Left forelimb (tissue), 1 donor: ENCODE measurements around the gene UGT1A10.

Experiments used
- DNase-seq: peaks from one replicate; pipeline ENCODE4 v3.0.0-alpha.2; 2018; ENCODE audit warnings: low spot score

The UGT1A10 gene

DNA sequence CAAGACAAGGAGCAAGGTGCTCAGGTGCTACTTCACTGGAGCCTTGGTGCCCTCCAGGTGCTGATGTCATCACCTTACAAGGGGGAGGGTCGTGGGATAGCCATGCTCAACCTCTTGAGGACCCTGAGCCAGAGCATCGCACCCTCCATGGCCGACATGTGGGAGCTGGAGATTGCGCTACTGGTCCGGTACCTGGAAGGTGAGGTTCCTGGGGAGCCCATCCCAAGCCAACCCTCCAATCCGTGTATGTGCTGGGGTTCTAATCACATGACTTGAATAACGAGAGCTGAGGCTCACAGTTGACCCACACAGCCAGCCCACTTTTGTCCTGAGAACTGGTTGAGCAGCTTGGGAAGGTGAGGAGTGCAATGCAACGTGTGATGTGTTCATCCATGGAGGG lies 167.7 kb downstream of the UGT1A10 start:
- peak; percentile 45 for DNase-seq

DNA sequence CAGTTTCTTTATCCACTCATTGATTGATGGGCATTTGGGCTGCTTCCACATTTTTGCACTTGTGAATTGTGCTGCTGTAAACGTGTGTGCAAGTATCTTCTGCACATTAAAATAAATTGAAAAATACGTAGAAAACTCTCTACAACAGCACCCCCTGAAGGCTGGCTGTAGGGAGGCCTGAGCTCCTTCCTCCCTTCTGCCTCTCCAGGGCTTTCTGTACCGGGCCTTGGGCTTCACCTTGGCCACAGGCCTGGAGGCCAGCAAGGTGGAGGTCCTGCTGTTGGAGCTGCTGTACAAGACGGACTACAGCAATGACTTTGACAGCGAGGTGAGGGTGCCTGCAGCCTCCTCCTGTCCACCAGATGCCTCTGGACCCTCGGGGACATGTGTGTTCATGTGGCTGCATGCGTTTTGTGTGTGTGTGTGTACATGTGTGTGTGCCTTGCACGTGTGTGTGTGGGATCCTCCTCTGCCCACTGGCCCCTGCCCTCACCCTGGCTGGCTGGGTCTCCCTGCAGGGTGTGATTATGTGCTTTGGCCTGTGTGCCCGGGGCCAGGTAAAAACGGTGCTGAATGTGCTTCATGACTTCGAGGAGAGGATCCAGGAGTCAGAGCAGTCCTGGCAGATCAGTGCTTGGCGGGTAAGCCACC lies 171.1 kb downstream of the UGT1A10 start:
- DNase-seq: no peak

DNA sequence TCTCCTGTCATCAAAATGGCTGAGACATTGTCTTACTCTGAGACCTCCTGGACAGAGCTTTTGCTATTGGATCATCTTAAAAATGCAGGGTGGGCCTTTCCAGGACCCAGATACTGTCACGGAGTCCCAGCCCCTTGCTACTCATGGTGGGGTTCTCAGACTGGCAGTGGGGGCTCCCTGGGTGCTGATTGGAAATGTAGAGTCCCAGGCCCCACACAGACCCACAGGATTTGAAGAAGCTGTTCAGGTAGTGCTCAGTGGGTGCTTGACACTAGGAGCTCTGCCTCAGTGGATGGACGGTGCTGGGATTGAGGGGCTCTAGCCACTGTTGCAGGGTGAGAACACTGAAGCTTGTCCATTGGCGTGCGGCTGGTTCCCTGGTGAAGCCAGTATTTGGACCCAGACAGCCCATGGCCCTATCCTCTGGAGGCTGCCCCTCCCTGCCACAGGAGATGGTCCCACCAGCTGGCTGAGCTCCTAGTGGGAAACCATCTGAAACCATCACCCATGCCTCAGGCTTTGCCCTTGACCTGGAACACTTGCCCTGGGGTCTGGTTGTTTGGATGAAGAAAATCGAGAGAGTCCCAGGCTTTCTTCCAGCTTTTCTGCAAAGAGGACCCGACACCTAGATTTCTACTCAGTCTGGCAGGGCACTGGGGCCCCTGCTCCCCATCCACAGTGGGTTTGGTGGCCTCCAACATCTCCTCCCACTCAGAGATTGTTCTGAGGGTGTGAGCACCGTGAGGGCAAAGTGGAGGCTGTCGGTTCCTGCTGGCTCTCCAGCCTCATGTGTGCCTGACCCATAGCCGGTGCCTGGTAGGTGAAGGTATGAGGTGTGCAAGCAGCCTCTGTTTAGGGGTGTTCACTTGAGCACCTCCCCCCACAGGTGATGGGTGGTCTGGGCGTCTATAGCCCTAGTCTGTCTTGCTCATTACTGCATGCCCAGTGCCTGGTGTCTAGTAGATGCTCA lies 172.0 kb downstream of the UGT1A10 start:
- peak; percentile 55 for DNase-seq

DNA sequence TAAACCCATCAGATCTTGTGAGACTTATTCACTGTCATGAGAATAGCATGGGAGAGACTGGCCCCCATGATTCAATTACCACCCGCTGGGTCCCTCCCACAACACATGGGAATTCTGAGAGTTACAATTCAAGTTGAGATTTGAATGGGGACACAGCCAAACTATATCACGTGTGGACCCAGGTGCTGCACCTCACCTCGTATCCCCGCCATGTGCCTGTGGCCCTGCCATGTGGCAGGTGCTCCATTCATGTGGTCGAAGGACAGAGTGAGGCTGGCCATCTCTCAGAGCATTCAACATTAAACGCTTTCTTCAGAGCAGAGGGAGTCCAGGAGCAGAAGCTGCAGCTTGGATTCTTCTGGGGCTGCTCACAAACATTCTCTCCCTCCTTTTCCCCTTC lies 174.1 kb downstream of the UGT1A10 start:
- DNase-seq: no peak

DNA sequence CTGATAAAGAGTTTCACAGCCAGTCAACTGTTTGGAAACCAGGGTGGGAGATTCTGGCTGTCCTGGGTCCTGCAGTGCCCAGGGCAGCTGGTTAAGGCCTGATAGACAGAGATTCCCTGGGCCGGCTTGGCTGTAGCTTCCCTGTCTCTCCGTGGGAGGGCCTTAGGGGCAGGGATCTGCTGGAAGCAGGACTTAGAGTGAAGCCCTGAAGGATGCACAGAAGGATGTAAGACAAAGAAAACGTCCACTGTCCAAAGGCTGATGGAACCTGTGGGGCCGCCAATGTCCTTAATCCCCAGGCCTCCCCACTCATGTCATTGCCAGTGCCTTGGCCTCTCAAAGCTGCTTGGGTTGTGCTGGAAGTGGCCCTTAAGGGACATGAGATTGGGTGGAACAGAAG lies 174.8 kb downstream of the UGT1A10 start:
- DNase-seq: no peak

DNA sequence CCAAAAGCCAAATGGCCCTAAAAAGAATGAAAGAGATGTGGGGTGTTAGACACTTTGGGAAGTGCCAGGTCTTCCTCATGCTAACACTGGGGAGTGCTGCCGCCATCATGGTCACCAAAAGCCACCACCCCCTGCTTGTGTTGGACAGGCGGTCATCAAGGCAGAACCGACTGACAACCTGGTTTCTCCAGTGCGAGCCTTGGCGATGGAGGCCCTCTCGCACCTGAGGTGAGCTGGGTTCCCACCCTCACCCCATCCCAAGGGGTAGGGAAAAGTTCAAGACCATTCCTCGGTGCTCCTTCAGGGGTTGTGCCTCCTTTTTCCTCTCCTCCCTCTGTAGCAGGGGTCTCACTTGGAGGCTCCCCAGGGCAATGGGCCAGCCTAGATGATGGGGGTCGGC lies 175.5 kb downstream of the UGT1A10 start:
- no peak for DNase-seq

DNA sequence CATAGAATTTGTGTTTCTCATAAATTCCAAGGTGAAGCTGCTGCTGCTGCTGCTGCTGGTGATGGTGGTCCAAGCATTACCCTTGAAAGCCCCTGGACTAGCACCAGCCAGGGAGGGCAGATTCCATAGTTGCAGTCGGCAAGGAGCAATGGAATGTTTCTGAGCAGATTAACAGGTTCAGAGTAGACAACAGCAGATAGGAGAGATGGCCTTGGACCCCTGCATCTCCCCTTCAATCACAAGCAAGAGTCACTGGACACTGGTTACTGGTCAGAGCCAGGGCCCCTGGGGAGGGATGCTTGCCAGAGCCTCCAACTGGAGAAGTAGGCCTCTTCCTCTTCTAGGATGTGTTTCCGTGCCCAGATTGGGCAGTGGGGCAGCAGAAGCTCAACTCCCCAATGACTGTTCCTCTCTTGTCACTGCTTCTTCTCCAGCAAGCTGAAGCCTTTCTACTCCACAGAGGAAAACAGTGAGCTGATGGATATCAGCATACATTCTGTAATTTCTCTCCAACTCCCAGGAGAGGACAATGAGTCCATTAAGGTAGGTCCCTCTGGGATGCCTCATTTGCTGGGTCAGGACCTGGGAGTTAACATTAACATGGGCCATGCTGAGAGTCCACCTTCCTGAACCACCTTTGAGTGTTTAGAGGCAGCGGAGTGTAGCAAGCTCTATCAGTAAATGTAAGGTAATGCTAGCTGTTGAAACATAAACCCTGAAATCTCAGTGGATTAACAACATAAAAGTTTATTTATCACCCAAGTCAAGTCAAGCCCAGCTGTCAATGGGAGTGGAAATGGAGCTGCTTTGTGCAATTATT lies 177.2 kb downstream of the UGT1A10 start:
- DNase-seq: peak; percentile 33

DNA sequence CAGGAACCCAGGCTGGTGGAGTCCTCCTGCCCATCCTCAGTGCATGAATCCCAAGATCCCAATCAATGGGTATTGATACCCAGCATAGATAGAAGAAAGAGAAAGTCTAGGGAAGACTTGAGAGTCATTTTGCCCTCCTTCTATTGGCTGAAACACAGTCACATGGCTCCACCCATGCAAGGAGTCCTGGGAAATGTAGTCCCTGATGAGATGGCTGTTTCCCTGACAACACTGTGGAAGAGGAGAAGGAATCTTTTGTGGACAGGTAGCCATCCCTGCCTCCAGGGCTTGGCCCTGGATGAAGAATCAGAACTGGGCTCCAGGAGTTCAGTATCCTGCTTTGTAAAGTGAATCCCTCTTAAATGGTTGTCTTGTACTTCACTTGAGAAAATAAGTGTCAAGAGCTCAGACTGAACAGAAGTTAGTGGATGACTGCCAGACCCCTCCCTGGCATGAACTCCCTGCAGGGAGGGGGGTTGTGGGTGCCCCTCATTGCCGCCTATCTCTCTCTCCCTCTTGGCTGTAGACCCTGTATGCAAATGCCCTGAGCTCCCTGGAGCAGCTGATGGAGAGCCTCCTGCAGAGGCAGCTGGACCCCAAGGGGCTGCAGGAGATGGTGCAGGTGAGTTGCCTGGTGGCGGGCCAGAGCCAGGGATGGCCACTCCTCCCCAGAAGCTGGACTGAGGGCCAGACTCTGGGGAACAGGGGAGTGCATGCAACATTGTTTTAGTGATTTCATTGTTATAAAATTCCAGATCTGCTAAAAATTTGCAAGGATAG lies 178.0 kb downstream of the UGT1A10 start:
- DNase-seq: peak; percentile 18

DNA sequence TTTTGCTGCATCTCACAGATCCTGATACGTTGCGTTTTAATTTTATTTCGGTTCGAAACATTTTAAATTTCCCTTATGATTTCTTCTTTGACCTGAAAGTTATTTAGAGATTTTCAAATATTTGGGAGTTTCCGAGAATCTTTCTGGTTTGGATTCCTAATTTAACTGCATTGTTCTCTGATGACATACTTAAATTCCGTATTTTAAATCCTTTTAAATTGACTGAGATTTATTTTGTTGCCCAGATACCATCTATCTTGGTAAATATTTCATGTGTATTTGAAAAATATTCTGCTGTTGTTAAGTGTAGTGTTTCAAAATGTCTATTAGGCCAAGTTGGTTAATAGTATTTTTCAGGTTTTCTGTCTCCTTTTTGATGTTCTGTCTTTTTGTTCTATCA lies 179.6 kb downstream of the UGT1A10 start:
- no peak for DNase-seq

DNA sequence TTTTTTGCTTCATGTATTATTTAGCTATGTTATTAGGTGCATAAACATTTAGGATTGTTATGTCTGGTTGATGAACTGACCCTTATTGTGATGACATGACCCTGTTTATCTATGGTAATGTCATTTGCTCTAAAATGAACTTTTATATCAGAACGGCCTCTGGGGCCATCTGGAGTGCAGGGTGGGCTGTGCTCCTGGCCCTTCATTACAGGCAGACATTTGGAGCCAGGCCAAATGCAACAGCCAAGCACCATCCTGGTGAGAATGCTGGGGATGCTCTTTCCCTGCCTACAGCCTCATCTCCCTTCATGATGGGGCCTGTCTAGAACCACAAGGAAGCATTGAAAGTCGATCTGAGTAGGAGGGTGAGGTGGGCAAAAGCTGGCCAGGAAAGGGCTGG lies 180.1 kb downstream of the UGT1A10 start:
- DNase-seq: no peak

DNA sequence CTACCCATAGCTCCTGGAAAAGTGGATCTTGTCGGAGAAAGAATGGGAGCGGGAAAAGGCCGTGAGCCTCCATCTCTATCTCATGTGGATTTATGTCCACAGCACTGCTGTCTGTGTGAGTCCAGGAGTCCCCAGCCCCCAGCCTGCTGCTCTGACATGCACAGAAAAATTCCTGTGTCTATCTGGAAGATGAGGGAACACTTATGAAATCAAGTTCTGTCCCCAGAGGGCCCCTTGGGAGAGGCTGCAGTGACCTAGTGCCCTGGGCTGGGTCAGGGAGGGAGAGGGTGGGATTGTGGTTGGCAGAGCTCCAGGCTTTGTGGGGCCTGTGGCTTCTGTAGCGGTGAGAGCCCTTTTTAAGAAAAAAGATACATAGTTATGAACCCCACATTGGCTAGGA lies 180.5 kb downstream of the UGT1A10 start:
- peak; percentile 31 for DNase-seq

DNA sequence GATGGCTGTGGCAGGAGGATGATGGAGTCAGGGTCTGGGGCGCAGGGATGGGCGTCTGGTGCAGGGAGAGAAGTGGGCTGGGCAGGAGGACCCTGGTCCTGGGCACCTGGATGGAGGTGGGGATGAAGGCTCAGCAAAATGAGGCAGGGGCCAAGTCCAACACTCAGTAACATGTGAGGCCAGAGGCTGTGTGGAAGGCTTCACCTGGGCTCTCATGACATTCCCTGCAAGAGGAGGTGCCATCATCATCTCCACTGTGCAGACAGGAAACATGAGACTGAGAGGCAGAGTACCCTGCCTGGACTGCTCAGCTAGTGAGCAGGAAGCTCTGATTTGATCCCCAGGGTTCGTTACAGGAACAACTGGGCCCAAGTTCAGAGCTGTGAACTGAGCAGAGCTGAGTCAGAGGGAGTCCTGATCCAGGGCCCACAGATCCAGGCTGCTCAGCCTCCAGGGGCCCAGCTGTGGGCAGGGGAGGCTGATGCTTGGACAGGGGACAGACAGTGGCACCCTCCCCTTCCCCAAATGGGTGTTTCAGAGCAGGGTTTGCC lies 181.2 kb downstream of the UGT1A10 start:
- peak; percentile 41 for DNase-seq

DNA sequence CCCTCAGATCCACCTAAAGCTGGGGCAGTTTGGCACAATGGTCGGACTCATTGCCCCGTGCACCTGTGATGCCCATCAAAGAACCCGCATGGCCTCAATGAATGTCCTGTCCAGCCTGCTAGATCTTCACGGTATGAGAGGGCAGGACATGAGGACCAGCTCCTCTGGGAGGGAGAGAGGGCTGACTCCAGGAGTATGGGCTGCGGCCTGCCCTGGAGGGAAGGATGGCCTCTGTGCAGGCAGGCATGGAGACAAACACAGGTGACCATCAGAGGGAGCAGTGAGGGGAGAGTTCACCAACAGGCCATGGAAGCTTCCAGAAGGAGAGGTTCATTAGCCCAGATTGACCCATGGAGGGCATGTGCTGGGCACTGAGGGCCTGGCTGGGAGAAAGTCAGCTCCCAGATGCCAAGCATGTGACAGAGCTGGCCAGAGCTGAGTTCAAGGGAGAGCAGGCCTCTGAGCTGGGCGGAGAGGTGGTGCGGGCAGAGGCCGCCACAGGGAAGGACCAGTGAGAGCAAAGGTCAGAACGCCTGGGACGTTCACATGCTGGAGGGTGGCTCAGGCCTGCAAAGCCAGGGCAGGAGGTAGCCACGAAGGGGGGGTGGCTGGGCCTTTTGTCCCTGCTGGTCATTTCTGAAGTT lies 181.9 kb downstream of the UGT1A10 start:
- peak; percentile 23 for DNase-seq

DNA sequence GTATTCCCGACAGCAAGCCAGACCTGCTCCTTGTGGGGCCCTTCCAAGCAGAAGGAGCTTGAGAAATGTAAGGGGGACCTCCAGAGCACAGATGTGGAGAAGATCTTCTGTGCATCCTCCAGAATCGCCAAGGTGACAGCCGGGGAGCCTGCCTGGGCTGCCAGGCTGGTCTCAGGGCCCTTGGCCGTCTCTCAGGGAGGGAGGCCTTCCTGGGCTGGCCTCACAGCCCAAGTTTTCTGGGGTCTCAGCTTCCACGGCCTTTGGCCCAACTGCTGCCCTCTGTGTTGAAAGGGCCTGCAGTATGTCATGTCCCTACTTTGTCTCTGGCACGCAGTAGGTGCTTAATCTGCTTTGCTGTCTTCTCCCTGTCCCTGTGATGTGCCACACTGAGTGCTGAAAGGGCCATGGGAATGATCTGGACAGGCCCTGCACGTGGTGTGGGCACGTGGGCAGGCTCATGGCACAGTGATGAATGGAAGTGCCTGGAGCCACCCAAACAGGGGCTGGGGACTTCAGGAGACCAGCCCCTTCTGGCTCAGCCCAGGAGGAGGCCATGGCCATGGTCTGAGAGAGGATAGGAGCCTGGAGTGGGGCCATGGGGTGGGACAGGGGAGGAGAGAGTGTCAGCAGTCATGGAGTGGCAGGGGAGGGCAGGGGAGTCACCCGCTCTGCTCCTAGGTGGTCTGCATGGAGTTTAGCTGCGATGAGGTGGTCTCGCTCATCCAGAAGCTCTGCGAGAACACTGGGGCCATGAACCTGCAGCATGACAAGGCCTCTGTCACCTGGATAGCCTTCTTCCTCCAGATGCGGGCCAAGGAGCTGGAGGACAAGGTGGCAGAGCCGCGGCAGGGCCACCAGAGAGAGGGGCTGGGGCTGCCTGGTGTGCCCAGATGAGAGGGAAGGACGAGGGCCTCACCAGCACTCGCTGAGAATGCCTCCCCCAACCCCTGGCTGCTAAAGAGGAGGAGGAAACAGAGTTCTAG lies 182.7 kb downstream of the UGT1A10 start:
- peak; percentile 40 for DNase-seq

DNA sequence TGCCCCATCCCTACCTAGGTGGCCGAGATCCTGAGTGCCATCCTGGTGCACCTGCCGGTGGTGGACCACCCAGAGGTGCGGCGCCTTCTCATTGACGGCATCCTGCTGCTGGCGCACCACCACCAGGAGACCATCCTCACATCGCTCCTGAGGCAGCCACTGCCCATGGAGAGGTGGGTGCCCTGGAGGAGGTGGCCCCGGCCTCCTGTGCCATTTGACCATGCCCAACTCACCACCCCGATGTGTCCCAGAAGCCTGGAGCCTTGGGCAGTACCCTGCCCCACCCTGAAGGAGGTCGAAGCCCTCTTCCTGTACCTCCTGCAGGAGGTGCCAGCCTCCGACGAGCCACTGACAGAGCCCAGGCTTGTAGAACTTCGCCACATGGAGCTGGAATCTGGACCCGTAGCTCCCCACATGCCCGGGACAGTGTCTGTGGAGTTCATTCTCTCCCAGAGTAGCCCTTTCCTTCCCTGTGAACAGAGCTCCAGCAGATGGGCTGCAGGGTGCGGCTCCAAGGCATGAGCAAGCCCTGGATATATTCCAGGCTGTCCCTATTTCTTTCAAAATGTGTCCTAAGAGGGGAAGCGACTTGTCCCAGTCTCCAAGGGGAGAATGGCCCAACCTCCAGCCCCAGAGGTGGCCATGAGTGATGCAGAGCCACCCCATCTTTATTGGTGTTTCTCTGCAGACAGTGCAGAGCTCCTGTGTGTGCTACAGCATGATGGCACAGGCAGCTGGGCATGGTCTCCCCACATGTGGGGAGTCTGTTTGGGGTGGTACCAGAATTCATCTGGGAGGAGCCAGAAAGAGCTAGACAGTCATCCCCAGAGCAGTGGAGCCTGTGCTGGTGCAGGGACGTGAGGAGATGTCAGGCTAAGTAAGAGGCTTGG lies 183.9 kb downstream of the UGT1A10 start:
- peak; percentile 31 for DNase-seq

DNA sequence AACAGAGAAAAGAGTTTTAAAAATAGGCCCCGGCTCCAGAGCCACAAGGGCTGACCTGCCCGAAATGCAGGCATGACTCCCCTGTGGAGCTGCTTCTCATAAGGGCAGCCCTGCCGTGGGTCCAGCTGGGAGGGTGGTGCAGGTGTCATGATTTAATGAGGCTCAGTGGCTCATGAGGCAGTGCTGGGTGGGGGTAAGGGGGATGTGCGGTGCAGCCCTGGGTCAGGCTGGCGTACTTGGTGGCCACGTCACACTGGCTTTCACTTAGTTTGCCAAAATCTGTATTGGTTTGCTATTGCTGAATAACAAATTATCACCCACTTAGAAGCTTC lies 184.5 kb downstream of the UGT1A10 start:
- peak; percentile 15 for DNase-seq

DNA sequence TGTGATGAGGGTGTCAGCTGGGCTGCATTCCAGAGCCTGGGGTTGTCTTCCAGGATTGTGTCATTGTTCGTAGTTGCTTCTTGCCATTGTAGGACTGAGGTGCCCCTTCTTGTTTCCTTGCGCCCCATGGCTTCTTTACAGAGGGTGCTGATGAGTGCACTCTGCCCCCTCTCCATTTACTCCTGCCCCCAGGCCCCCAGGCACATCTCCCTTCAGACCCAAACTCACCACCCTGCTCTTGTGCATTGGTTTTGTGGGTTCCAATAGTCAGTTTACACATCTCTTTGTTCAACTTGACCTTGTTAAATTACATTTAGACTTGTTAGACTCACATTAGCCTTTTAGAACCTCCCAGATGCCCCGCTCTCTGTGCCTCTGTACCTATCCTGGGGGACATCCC lies 184.9 kb downstream of the UGT1A10 start:
- no peak for DNase-seq

DNA sequence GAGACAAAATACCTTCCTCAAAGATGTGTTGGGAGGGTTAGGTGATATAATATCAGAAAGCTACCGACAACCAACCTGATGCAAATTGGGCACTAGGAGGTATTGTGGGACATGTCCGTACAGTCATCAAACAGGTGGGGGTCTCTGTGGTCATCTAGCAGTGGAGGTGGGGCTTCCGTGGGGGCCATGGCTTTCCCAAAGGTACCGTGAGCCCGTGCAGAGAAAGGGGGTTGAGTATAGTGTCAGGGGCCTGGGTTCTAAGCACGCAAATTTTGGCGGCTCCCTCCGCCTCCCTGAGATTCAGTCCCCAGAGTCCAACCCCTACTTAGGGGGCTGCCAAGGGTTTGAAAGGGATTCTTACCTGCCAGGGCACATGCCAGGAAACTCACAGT lies 185.5 kb downstream of the UGT1A10 start:
- DNase-seq: peak; percentile 9
